ENCODE results near the gene ST6GALNAC5. TPM values are rescaled to one million over a fixed set of nuclear protein-coding genes. Genes with fewer than 3 reads are reported as not detected.

The ST6GALNAC5 gene
- total RNA-seq = not detected

GRCh38 chr1:76867342-76868130 is at the start of gene ST6GALNAC5:
TSS of gene ST6GALNAC5 (plus strand) at chr1:76867480.
- no peak for TF ChIP-seq CTCF (IDR thresholded peaks at IDR 0.05; ENCODE audit: low read depth)

- no peak for TF ChIP-seq CTCF (IDR thresholded peaks at IDR 0.05; ENCODE audit: low read depth)
Measured at GRCh38 chr1:76820028-76820427, 47.3 kb upstream of the ST6GALNAC5 start.

GRCh38 chr1:76824106-76824505 is 43.2 kb upstream of the ST6GALNAC5 start:
- TF ChIP-seq CTCF (IDR thresholded peaks at IDR 0.05; ENCODE audit: low read depth) = no peak

- no peak for TF ChIP-seq CTCF (IDR thresholded peaks at IDR 0.05; ENCODE audit: low read depth)
Measured at GRCh38 chr1:76826072-76826845, 41.0 kb upstream of the ST6GALNAC5 start.

- TF ChIP-seq CTCF (IDR thresholded peaks at IDR 0.05; ENCODE audit: low read depth) = no peak
Measured at GRCh38 chr1:76827066-76827465, 40.2 kb upstream of the ST6GALNAC5 start.

- no peak for TF ChIP-seq CTCF (IDR thresholded peaks at IDR 0.05; ENCODE audit: low read depth)
Measured at GRCh38 chr1:76830373-76830772, 36.9 kb upstream of the ST6GALNAC5 start.

GRCh38 chr1:76832521-76832920 is 34.8 kb upstream of the ST6GALNAC5 start:
- no peak for TF ChIP-seq CTCF (IDR thresholded peaks at IDR 0.05; ENCODE audit: low read depth)
